Endothelial cell (in vitro differentiated cells): Measurements from ENCODE around the gene SMNDC1. TPM values are rescaled to one million over a fixed set of nuclear protein-coding genes. Genes with fewer than 3 reads are reported as not detected.

ENCODE experiments used
- DNase-seq: peaks from one replicate; pipeline ENCODE4 v3.0.0; 2021; ENCODE audit warnings: low spot score
- H3K27ac Mint-ChIP-seq: one replicate; pipeline ENCODE4 v1.8.0; 2021; ENCODE audit warnings: mixed read lengths, inconsistent platforms; ENCODE audit not compliant: unreplicated experiment
- H3K27me3 Mint-ChIP-seq: one replicate; pipeline ENCODE4 v1.8.0; 2021; ENCODE audit warnings: mild to moderate bottlenecking, moderate library complexity, mixed read lengths, inconsistent platforms; ENCODE audit not compliant: unreplicated experiment
- H3K36me3 Mint-ChIP-seq: one replicate; pipeline ENCODE4 v1.8.0; 2021; ENCODE audit warnings: mild to moderate bottlenecking, low read depth, mixed read lengths, inconsistent platforms; ENCODE audit not compliant: unreplicated experiment
- H3K4me1 Mint-ChIP-seq: one replicate; pipeline ENCODE4 v1.8.0; 2021; ENCODE audit warnings: mild to moderate bottlenecking, mixed read lengths, inconsistent platforms; ENCODE audit not compliant: unreplicated experiment
- H3K4me3 Mint-ChIP-seq: one replicate; pipeline ENCODE4 v1.8.0; 2021; ENCODE audit warnings: mild to moderate bottlenecking, mixed read lengths, inconsistent platforms; ENCODE audit not compliant: unreplicated experiment
- H3K9me3 Mint-ChIP-seq: one replicate; pipeline ENCODE4 v1.8.0; 2021; ENCODE audit warnings: mixed read lengths, inconsistent platforms; ENCODE audit not compliant: unreplicated experiment
- total RNA-seq: library from RNA; stranded (reverse); fragmentation: NEBNext Ultra II Directional; extraction: Animal tissue kit (Norgen Biotek cat#: 25700); gene quantifications from one replicate; pipeline ENCODE4 v1.2.1, GENCODE V29; 2021; ENCODE audit not compliant: unreplicated experiment
- TF ChIP-seq, protein P1 (sequence below): fragments of 200-600 bp; sonication (generic); IDR thresholded peaks from one replicate; pipeline ENCODE4 v1.5.0; 2021; ENCODE audit warnings: antibody characterized with exemption; ENCODE audit not compliant: unreplicated experiment

Gene SMNDC1
- total RNA-seq, 1 donor from 2014 or later: 35.4 TPM

DNA sequence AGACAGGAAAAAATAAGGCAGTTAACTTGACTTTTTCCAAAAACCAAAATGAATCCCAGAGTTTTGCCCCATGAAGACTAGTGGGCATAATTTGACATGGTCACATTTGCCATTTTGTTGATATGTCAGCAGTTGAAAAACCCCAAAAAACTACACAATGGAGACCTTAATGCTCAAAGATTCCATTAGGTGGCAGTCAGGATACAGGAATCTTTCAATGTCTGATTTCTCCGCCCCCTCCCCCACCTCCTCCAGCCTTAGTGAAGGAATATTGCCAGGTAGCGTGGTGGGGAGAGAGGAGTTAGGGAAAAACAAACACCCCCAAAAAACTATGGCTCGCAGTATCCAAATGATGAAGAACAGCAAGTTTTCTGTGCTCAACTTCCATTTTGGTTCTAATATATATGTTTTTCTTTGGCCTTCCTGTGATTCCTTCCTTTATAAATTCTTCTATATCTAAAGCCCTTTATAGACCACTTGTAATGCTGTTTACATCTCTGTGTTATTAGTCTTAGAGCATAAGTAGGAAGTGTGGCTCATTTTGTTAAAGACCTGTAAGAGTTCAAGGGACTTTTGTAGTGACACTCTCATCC, 6.7 kb upstream of the SMNDC1 start:
- Mint-ChIP-seq H3K27me3 (peaks cover 2% of the 10 kb centered on the region), H3K4me1 (peaks cover 32% of the 10 kb centered on the region), H3K9me3 (no peaks in the 10 kb centered on the region), H3K27ac (peak overlapping the region; percentile 64), H3K4me3 (no peak overlapping the region), H3K36me3 (no peaks in the 10 kb centered on the region)
- DNase-seq: peak; percentile 46
- TF ChIP-seq, protein P1, sequence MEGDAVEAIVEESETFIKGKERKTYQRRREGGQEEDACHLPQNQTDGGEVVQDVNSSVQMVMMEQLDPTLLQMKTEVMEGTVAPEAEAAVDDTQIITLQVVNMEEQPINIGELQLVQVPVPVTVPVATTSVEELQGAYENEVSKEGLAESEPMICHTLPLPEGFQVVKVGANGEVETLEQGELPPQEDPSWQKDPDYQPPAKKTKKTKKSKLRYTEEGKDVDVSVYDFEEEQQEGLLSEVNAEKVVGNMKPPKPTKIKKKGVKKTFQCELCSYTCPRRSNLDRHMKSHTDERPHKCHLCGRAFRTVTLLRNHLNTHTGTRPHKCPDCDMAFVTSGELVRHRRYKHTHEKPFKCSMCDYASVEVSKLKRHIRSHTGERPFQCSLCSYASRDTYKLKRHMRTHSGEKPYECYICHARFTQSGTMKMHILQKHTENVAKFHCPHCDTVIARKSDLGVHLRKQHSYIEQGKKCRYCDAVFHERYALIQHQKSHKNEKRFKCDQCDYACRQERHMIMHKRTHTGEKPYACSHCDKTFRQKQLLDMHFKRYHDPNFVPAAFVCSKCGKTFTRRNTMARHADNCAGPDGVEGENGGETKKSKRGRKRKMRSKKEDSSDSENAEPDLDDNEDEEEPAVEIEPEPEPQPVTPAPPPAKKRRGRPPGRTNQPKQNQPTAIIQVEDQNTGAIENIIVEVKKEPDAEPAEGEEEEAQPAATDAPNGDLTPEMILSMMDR: peak; percentile 44

DNA sequence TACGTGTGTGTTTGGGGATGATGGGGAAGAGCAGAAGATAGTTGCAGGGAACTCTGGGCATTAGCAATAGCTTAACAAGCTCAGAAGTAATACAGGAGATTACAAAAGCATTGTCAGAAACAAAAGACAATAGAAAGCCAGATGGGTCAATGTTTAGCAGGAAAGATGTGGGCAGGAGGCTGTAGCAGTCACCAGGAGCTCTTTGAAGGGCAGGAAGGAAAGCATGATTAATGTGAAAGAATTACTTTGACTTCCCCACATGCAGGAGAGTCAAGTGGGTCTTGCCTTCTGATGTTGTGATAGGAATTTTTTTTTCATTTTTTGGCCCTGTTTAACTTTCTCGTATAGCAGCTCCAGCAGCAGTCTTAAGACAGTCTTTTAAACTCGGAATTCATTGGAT, 6.0 kb upstream of the SMNDC1 start:
- Mint-ChIP-seq H3K27me3 (peaks cover 2% of the 10 kb centered on the region), H3K36me3 (no peaks in the 10 kb centered on the region), H3K4me1 (peaks cover 36% of the 10 kb centered on the region), H3K4me3 (peak overlapping the region; percentile 34), H3K9me3 (no peaks in the 10 kb centered on the region), H3K27ac (peak overlapping the region; percentile 64)
- DNase-seq: no peak
- TF ChIP-seq, protein P1: no peak

DNA sequence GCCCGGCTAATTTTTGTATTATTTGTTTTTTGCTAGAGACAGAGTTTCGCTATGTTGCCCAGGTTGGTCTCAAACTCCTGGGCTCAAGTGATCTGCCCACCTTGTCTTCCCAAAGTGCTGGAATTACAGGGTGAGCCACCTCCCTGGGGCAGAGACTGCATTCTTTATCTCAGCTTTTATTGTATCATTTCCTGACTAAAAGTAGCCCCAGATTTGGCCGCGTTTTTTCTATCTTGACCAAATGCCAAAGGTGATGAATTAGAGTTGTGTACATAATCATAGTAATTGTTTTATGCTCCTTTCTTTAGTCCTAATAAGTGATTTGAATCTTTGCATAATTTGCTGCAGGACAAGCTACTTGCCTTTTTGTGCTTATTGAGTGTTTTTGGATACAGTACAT, 3.1 kb upstream of the SMNDC1 start:
- Mint-ChIP-seq H3K4me3 (no peak overlapping the region), H3K9me3 (no peaks in the 10 kb centered on the region), H3K4me1 (peaks cover 44% of the 10 kb centered on the region), H3K27me3 (no peaks in the 10 kb centered on the region), H3K27ac (no peak overlapping the region), H3K36me3 (peaks cover 6% of the 10 kb centered on the region)
- DNase-seq: no peak
- TF ChIP-seq, protein P1: no peak

DNA sequence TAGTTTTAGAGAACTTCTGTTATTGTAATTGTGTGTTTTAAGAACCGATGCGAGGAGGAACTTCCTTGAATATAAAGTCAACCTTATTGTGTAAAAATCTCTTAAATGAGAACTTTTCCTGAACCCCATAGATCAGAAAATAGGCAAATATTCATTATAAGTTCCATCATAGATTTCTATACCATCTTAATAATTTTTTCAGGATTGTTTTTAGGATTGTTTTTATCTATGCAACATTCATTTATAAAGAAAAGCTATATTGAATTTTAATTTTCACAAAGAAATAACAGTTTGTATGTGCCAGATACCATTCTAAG, 1.7 kb upstream of the SMNDC1 start:
- Mint-ChIP-seq H3K27me3 (no peaks in the 10 kb centered on the region), H3K36me3 (peaks cover 17% of the 10 kb centered on the region), H3K4me3 (no peak overlapping the region), H3K9me3 (no peaks in the 10 kb centered on the region), H3K27ac (peak overlapping the region; percentile 74), H3K4me1 (peaks cover 37% of the 10 kb centered on the region)
- TF ChIP-seq, protein P1: no peak
- DNase-seq: no peak

DNA sequence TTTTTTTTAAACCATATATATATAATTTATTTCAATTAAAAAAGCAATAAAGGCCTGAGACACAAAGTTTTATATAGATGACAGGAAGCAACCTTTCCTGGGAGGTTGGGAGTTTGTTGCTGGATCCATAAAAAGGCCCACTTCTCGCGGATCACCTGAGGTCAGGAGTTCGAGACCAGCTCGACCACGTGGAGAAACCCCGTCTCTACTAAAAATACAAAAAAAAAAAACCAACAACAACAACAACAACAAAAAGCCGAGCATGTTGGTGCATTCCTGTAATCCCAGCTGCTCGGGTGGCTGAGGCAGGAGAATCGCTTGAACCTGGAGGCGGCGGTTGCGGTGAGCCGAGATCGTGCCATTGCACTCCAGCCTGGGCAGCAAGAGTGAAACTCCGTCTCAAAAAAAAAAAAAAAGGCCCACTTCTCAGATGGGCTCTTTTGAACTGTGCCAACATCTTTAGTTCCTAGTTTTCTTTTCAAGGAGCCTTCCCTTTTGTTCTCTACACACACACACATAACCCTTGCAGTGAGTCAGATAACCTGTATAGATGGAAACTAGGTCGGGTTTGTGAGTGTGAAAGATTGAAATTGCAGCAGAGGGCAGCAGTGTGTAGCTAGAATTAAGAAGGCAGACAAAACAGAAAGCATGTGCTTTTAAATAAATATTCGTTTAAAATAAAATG, 1.2 kb upstream of the SMNDC1 start:
- Mint-ChIP-seq H3K9me3 (no peaks in the 10 kb centered on the region), H3K27me3 (no peaks in the 10 kb centered on the region), H3K27ac (peak overlapping the region; percentile 95), H3K4me3 (peak overlapping the region; percentile 95), H3K4me1 (peaks cover 33% of the 10 kb centered on the region), H3K36me3 (peaks cover 20% of the 10 kb centered on the region)
- TF ChIP-seq, protein P1: peak; percentile 59
- peak; percentile 44 for DNase-seq
